WERI-Rb-1 (cell line): ENCODE results near the gene ZMAT3.

Experiments
- DNase-seq: peaks from one replicate; pipeline ENCODE4 v3.0.0-alpha.2; 2020
- H3K27ac ChIP-seq: fragments of 250-450 bp; sonication (Bioruptor Pico); 2 replicates; pipeline ENCODE4 v1.5.1; 2020; ENCODE audit warnings: mild to moderate bottlenecking, moderate library complexity
- H3K27me3 ChIP-seq: fragments of 250-450 bp; sonication (Bioruptor Pico); 2 replicates; pipeline ENCODE4 v1.5.1; 2021; ENCODE audit warnings: mild to moderate bottlenecking, low read depth, moderate library complexity; ENCODE audit not compliant: insufficient read depth, severe bottlenecking
- H3K36me3 ChIP-seq: fragments of 250-450 bp; sonication (Bioruptor Pico); 2 replicates; pipeline ENCODE4 v1.5.1; 2020; ENCODE audit warnings: mild to moderate bottlenecking, moderate library complexity
- H3K4me3 ChIP-seq: 2 replicates; pipeline ENCODE4 v1.5.1; 2011; ENCODE audit warnings: low read depth, mild to moderate bottlenecking, control low read depth, low read length
- H3K9me3 ChIP-seq: fragments of 250-450 bp; sonication (Bioruptor Pico); 2 replicates; pipeline ENCODE4 v1.5.1; 2021; ENCODE audit warnings: mild to moderate bottlenecking, moderate library complexity; ENCODE audit not compliant: severe bottlenecking
- TF ChIP-seq, protein P1 (sequence below): IDR thresholded peaks from 2 replicates; pipeline ENCODE4 v1.5.1; 2011; ENCODE audit warnings: low read depth, mild to moderate bottlenecking, control low read depth, inconsistent platforms, low read length

The ZMAT3 gene

DNA sequence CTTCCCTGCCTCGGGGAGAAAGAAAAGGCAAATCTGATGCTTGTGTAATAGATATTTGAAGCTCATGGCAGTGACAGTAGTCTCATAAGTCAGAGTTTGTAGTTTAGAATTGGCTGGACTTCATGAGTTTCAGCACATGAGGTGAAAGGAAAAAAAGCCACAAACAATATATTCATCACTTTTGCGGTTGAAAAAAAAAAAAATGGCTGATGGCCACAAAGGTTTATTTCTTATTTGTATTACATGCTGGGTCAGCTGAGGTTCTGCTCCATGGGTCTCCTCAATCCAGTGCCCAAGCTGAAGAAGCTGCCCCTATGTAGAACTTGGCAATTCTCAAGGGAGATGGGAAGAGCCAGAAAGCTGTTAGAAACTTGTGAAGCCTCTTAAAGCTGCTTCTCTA, 2.2 kb upstream of the ZMAT3 start:
- H3K27me3 ChIP-seq, result no peaks in the 10 kb centered on the region

DNA sequence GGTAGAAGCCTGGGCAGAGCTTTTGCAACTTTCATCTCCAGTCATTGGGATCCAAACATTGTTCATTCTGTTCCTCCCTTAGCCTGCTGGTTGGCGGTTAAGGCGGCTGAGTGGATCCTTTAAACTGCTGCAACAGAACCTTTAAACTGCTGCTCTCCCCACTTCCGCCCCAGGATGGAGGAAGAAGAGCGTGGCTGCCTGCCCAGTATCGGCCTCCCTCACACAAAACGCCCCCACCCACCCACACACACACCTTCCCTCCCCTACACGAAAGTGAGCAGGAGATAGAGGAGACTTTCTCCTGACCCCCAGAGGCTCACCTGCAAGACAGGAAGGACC, 460 bp upstream of the ZMAT3 start:
- Histone ChIP-seq H3K4me3 (peak overlapping the region; percentile 66), H3K36me3 (peaks cover 8% of the 10 kb centered on the region), H3K27ac (peak overlapping the region; percentile 80), H3K9me3 (no peaks in the 10 kb centered on the region), H3K27me3 (no peaks in the 10 kb centered on the region)
- DNase-seq, result no peak
- TF ChIP-seq, protein P1, sequence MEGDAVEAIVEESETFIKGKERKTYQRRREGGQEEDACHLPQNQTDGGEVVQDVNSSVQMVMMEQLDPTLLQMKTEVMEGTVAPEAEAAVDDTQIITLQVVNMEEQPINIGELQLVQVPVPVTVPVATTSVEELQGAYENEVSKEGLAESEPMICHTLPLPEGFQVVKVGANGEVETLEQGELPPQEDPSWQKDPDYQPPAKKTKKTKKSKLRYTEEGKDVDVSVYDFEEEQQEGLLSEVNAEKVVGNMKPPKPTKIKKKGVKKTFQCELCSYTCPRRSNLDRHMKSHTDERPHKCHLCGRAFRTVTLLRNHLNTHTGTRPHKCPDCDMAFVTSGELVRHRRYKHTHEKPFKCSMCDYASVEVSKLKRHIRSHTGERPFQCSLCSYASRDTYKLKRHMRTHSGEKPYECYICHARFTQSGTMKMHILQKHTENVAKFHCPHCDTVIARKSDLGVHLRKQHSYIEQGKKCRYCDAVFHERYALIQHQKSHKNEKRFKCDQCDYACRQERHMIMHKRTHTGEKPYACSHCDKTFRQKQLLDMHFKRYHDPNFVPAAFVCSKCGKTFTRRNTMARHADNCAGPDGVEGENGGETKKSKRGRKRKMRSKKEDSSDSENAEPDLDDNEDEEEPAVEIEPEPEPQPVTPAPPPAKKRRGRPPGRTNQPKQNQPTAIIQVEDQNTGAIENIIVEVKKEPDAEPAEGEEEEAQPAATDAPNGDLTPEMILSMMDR, result no peak

More for the DNA sequence above, 2.2 kb upstream of the ZMAT3 start:
- Histone ChIP-seq H3K36me3 (0 out of 2 replicates have a peak, but pooled peaks cover 4% of the 10 kb centered on the region), H3K4me3 (no peak overlapping the region), H3K27ac (no peak overlapping the region), H3K9me3 (no peaks in the 10 kb centered on the region)
- TF ChIP-seq, protein P1, result no peak
- no peak for DNase-seq

DNA sequence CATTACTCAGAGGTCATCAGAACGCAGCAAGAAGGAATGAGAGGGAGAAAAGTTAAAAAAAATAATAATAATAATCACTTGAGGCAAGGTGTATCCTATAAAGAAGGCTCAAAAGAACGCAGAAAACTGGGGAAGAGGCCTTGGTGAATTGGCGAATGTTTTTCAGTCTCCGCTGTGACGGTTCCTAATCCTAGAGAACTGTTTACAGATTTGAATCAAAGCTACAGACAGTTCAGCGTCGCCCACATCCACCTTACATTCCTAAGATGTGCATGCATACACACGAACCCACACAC, 634 bp downstream of the ZMAT3 start:
- peak overlapping the region; percentile 80 for H3K27ac ChIP-seq
- H3K27me3 ChIP-seq, result no peaks in the 10 kb centered on the region
- peak overlapping the region; percentile 66 for H3K4me3 ChIP-seq
- no peak for DNase-seq
- peaks cover 19% of the 10 kb centered on the region for H3K36me3 ChIP-seq
- no peaks in the 10 kb centered on the region for H3K9me3 ChIP-seq
- TF ChIP-seq, protein P1, result no peak

DNA sequence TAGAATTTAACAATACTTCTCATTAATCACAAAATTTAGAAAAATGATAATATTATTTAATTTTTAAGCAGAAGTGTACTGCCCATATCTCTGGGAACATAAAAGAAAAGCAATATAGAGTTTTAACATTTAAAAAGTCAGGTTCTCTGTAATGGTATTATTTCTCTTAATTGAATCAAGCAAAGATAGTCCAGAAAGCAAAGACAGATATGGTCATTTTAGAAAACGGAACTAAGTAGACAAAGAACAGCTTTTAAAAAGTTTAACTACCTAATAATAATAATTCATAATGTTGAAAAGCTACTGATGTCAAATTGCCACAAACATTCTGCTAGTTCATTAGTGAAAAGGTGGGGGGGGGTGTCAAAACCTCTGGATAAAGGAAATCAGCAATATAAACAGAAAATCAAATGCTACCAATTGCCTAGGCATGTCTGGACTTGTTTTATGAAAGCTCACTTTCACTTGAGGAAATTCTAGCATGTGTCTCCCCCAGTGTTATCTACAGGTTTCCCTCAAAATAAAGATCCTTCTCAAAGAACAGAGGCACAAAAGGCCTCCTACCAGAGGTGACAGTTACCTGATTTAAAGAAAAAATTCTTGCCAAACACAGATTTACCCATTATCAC, 1.7 kb downstream of the ZMAT3 start:
- H3K4me3 ChIP-seq, result no peak overlapping the region
- no peaks in the 10 kb centered on the region for H3K9me3 ChIP-seq
- H3K36me3 ChIP-seq, result peaks cover 20% of the 10 kb centered on the region
- H3K27me3 ChIP-seq, result no peaks in the 10 kb centered on the region
- TF ChIP-seq, protein P1, result no peak
- DNase-seq, result no peak
- H3K27ac ChIP-seq, result peak overlapping the region; percentile 51

DNA sequence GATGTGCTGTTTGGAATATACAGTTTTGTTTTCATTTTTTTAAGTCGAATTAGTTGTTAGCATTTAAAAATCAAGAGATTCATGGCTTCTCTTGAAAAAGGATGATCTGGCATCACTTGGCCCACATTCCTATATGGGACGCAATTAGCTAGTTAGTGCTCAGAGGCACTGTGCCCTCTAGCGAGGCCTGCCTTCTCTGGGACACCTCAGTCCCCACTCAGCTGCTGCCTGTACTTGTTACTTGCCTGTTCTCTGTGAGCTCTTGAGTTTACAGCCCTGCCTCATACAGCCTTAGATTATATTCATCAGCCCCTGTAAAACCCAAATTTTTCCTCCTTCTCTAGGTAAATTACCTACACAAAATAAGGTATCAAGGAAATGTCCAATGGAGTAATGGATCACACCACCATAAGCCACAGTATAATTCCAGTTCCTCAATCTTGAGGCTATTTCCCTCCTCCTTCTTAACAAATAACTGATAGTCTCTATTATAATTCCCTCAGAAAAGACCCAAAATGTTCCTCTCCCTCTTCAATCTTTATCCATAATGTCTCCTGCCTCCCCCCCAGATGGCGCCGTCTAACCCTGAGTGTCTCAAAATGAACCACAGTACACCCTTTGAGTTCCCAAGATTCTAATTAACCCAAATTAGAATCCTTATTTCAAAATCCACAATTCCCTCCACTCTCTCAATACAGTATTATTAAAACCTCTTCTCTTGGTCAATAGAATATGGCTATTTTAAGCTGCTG, 2.7 kb downstream of the ZMAT3 start:
- TF ChIP-seq, protein P1, result 0 out of 2 replicates have a peak, but pooled peaks have one; percentile 28
- H3K4me3 ChIP-seq, result no peak overlapping the region
- H3K27ac ChIP-seq, result no peak overlapping the region
- DNase-seq, result peak; percentile 56
- peaks cover 23% of the 10 kb centered on the region for H3K36me3 ChIP-seq
- no peaks in the 10 kb centered on the region for H3K9me3 ChIP-seq
- H3K27me3 ChIP-seq, result no peaks in the 10 kb centered on the region

DNA sequence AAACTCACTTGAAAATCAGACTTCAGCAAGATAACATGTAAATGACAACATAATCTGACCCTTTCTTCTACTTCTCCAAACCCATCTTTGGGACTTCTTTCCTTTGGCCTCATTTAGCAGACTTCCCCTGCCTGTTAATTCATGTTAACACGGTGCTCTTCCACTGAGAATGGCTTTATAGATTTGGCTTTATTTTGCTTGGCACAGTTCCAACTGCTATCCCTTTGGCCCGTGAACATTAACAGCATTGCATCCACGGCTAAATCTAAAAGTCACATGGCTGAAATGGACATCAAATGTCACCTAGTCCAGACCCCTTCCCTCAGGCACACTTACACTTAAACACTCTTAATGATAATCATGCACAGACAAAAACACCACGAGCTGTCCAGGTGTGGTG, 3.8 kb downstream of the ZMAT3 start:
- no peaks in the 10 kb centered on the region for H3K27me3 ChIP-seq
- H3K4me3 ChIP-seq, result no peak overlapping the region
- DNase-seq, result no peak
- peaks cover 26% of the 10 kb centered on the region for H3K36me3 ChIP-seq
- no peaks in the 10 kb centered on the region for H3K9me3 ChIP-seq
- TF ChIP-seq, protein P1, result no peak
- H3K27ac ChIP-seq, result no peak overlapping the region
